Nephron progenitor cell (in vitro differentiated cells): Measurements from ENCODE around the gene GINS2.

Source experiments
- DNase-seq: peaks from one replicate; pipeline ENCODE4 v3.0.0; 2021
- H3K27ac Mint-ChIP-seq: 2 replicates; pipeline ENCODE4 v1.8.0; 2021; ENCODE audit warnings: mild to moderate bottlenecking, moderate library complexity, mixed read lengths
- H3K27me3 Mint-ChIP-seq: 2 replicates; pipeline ENCODE4 v1.8.0; 2021; ENCODE audit warnings: mild to moderate bottlenecking, low read depth, mixed read lengths; ENCODE audit not compliant: poor library complexity
- H3K36me3 Mint-ChIP-seq: 2 replicates; pipeline ENCODE4 v1.8.0; 2021; ENCODE audit warnings: low read depth, mixed read lengths
- H3K4me1 Mint-ChIP-seq: 2 replicates; pipeline ENCODE4 v1.8.0; 2021; ENCODE audit warnings: mixed read lengths
- H3K4me3 Mint-ChIP-seq: 2 replicates; pipeline ENCODE4 v1.8.0; 2021; ENCODE audit warnings: mild to moderate bottlenecking, moderate library complexity, mixed read lengths
- H3K9me3 Mint-ChIP-seq: 2 replicates; pipeline ENCODE4 v1.8.0; 2021; ENCODE audit warnings: mild to moderate bottlenecking, moderate library complexity, mixed read lengths
- TF ChIP-seq, protein P1 (sequence below): fragments of 200-600 bp; sonication (generic); IDR thresholded peaks from 2 replicates; pipeline ENCODE4 v1.5.0; 2021; ENCODE audit warnings: antibody characterized with exemption

GINS2 gene

DNA sequence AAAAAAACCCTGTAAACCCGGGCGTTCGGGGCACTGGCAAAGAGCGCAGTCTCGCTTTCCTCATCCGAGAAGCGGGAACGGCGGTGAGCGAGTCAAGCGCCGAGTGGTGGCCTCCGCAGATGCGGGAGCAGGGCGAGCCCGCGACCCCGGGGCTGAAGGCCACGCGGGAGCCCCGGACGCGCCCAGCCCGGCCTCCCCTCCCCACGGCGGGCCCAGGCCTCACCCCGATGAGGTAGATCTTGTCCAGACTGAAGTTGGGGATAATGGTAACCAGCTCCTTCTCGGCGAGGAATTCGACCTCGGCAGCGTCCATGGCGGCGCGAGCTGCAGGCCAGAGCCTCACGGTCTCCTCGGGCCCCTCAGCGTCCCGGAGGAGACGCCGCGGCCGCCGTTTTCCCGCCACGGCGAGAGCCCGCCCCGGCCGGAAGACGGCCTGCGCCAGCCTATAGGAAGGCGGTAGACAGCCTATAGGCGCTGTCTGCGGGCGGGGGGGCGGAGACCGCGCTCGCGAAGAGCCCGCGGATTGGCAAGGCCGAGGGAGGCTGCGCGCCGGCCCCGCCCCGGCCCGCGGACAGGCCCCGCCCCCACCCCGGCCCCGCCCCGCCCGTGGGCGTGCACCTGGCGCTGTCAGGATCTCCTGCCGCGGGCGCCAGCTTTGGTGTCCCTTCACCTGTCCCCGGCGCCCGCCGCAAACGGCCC, at the start of gene GINS2:
Gene GINS2 (minus strand): TSS at position 369 of the 699 bp plus-strand sequence. CDS start 56 bp downstream, at position 313.
- TF ChIP-seq, protein P1, sequence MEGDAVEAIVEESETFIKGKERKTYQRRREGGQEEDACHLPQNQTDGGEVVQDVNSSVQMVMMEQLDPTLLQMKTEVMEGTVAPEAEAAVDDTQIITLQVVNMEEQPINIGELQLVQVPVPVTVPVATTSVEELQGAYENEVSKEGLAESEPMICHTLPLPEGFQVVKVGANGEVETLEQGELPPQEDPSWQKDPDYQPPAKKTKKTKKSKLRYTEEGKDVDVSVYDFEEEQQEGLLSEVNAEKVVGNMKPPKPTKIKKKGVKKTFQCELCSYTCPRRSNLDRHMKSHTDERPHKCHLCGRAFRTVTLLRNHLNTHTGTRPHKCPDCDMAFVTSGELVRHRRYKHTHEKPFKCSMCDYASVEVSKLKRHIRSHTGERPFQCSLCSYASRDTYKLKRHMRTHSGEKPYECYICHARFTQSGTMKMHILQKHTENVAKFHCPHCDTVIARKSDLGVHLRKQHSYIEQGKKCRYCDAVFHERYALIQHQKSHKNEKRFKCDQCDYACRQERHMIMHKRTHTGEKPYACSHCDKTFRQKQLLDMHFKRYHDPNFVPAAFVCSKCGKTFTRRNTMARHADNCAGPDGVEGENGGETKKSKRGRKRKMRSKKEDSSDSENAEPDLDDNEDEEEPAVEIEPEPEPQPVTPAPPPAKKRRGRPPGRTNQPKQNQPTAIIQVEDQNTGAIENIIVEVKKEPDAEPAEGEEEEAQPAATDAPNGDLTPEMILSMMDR = no peak
- peak; percentile 92 for DNase-seq
- Mint-ChIP-seq H3K27ac (no peak within 1 kb of the TSS), H3K36me3 (peaks cover 21% of the 10 kb centered on the region), H3K27me3 (peaks cover 33% of the 10 kb centered on the region), H3K4me1 (peaks cover 24% of the 10 kb centered on the region), H3K4me3 (peak within 1 kb of the TSS; percentile 79), H3K9me3 (no peaks in the 10 kb centered on the region)

DNA sequence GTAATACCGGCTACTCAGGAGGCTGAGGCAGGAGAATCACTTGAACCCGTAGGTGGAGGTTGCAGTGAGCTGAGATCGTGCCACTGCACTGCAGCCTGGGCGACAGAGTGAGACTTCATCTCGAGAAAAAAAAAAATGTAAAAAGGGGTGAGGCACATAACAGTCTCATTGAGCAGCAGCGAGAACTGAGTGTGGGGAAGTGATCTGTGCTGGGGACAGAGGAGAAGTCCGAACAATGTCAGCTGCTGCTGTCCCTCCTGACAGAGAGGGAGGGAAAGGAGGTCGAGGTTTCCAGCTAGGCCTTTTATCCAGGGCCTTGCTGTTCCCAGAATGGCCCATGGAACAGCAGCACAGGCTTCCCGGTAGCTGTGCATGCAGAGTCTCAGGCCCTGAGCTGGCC, 48.2 kb upstream of the GINS2 start:
- Mint-ChIP-seq H3K4me3 (no peak overlapping the region), H3K27ac (no peak overlapping the region), H3K27me3 (peaks cover 26% of the 10 kb centered on the region), H3K4me1 (peaks cover 16% of the 10 kb centered on the region), H3K36me3 (no peaks in the 10 kb centered on the region), H3K9me3 (no peaks in the 10 kb centered on the region)
- TF ChIP-seq, protein P1 = no peak
- DNase-seq = no peak

DNA sequence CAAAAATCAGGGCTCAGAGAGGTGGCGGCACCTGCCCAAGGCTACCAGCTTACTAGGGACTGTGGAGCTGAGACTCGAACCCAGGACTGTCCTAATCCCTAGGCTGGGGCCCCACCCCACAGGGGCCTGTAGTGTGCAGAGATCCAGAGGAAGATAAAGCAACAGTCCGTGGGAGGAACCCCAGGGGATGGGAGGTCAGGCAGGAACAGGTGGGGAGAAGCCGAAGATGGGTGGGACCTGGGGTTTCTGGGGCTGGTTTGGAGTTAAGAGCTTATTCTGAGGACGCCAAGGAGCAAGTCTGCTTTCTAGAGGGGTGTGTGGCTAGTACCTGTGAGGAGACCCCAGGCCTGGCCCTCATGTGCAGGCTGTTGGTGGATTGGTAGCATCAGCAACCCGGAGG, 47.2 kb upstream of the GINS2 start:
- peaks cover 20% of the 10 kb centered on the region for H3K27me3 Mint-ChIP-seq
- no peak overlapping the region for H3K4me3 Mint-ChIP-seq
- H3K9me3 Mint-ChIP-seq = no peaks in the 10 kb centered on the region
- no peak for DNase-seq
- no peak overlapping the region for H3K27ac Mint-ChIP-seq
- TF ChIP-seq, protein P1 = no peak
- H3K4me1 Mint-ChIP-seq = peaks cover 16% of the 10 kb centered on the region
- H3K36me3 Mint-ChIP-seq = no peaks in the 10 kb centered on the region

DNA sequence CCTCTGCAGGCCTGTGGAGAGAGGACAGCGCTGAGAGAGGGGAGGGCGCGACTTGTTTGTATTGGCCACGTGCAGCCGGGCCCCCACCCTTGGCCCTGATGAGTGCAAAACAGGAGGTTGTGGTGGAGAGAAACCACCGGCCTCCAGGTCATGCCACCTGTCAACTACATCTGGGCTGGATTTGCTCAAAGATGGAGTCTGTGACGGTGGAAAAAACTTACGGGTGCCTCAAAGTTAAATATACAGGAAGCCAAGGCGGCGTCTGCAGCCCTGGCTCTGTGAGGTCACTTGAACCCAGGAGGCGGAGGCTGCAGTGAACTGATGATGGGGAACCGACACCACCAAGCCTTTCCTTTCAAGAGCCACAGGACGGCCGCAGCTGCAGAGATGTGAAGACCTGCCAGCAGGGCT, 46.5 kb upstream of the GINS2 start:
- no peaks in the 10 kb centered on the region for H3K36me3 Mint-ChIP-seq
- H3K4me1 Mint-ChIP-seq = peaks cover 16% of the 10 kb centered on the region
- TF ChIP-seq, protein P1 = no peak
- no peak overlapping the region for H3K4me3 Mint-ChIP-seq
- peaks cover 20% of the 10 kb centered on the region for H3K27me3 Mint-ChIP-seq
- no peaks in the 10 kb centered on the region for H3K9me3 Mint-ChIP-seq
- no peak overlapping the region for H3K27ac Mint-ChIP-seq
- no peak for DNase-seq

DNA sequence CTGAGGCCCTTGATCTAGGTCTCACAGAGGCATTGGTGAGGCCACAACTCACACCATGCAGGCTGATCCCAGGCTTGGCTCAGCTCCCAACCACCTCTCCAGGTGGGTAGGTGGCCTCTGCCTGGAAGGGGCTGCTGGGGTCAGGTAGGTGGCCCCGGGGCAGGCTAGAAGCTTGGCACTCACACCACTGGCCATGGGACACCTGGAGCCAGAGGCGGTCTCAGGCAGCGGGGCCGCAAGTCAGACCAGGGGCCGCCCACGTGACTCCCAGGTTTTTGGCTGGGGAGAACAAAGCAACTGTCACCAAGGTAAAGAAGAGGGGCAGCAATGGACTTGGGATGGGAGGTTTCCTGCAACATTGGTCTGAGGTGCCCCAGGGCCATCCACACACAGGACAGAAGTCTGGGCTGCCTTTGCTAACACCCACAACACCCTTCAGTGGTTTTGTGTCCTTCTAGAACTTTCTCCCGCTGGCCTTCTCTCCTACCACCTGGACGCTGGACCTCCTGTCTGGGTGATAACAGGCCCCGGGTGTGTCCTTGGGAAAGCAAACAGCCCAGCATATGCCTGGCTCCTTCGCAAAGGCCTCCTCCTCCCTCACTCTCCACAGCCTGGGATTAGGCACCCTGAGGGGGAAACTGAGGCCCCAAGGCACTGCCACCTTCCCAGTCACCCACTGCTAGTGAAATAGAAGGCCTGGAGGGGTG, 45.7 kb upstream of the GINS2 start:
- Mint-ChIP-seq H3K27ac (no peak overlapping the region), H3K4me3 (no peak overlapping the region), H3K27me3 (peaks cover 22% of the 10 kb centered on the region), H3K36me3 (no peaks in the 10 kb centered on the region), H3K9me3 (no peaks in the 10 kb centered on the region), H3K4me1 (peaks cover 20% of the 10 kb centered on the region)
- no peak for DNase-seq
- TF ChIP-seq, protein P1 = no peak
